ENCODE results near the gene RPS6KB2. TPM values are rescaled to one million over a fixed set of nuclear protein-coding genes. Genes with fewer than 3 reads are reported as not detected.
"Not testable (repeated sequence)": the region's sequence is repeated elsewhere in the genome, so short reads cannot be mapped to it uniquely, and the experiment has no call there.

The RPS6KB2 gene
- total RNA-seq, 1 donor from 2014 or later, result 53.8 TPM

GRCh38 chr11:67401495-67402191 is 26.7 kb upstream of the RPS6KB2 start, which contains the start of gene PPP1CA:
Gene PPP1CA, minus strand, starts transcription at chr11:67401858. Its CDS starts 76 bp downstream, at chr11:67401782.
- peak within 1 kb of the TSS; percentile 76 for H3K4me3 Mint-ChIP-seq (ENCODE audit: low read depth)
- peaks cover 2% of the 10 kb centered on the region for H3K36me3 Mint-ChIP-seq (ENCODE audit: insufficient read depth)
- H3K27me3 Mint-ChIP-seq, result no peaks in the 10 kb centered on the region
- peaks cover 6% of the 10 kb centered on the region for H3K4me1 Mint-ChIP-seq (ENCODE audit: low read depth)
- peak; percentile 75 for TF ChIP-seq CTCF (IDR thresholded peaks at IDR 0.05; ENCODE audit: unreplicated experiment)
- peak; percentile 83 for DNase-seq (ENCODE audit: low spot score, unreplicated experiment)
- peak within 1 kb of the TSS; percentile 33 for H3K27ac Mint-ChIP-seq
- H3K9me3 Mint-ChIP-seq (ENCODE audit: low read depth), result no peaks in the 10 kb centered on the region

GRCh38 chr11:67402192-67402839 is 26.0 kb upstream of the RPS6KB2 start:
- not testable (repeated sequence) for DNase-seq (ENCODE audit: low spot score, unreplicated experiment); H3K27ac Mint-ChIP-seq; H3K9me3 Mint-ChIP-seq (ENCODE audit: low read depth); H3K4me1 Mint-ChIP-seq (ENCODE audit: low read depth); H3K27me3 Mint-ChIP-seq; H3K36me3 Mint-ChIP-seq (ENCODE audit: insufficient read depth)
- peak overlapping the region; percentile 14 for H3K4me3 Mint-ChIP-seq (ENCODE audit: low read depth)

- H3K36me3 Mint-ChIP-seq (ENCODE audit: insufficient read depth); H3K27ac Mint-ChIP-seq; DNase-seq (ENCODE audit: low spot score, unreplicated experiment); H3K9me3 Mint-ChIP-seq (ENCODE audit: low read depth); H3K4me1 Mint-ChIP-seq (ENCODE audit: low read depth); H3K4me3 Mint-ChIP-seq (ENCODE audit: low read depth): not testable (repeated sequence)
- H3K27me3 Mint-ChIP-seq, result peaks cover 11% of the 10 kb centered on the region
Observed at GRCh38 chr11:67403085-67403484, 25.2 kb upstream of the RPS6KB2 start.

GRCh38 chr11:67404515-67405195 is 23.6 kb upstream of the RPS6KB2 start:
- H3K9me3 Mint-ChIP-seq (ENCODE audit: low read depth), result no peaks in the 10 kb centered on the region
- no peak for TF ChIP-seq CTCF (IDR thresholded peaks at IDR 0.05; ENCODE audit: unreplicated experiment)
- H3K27ac Mint-ChIP-seq, result no peak overlapping the region
- H3K4me3 Mint-ChIP-seq (ENCODE audit: low read depth), result no peak overlapping the region
- no peak for DNase-seq (ENCODE audit: low spot score, unreplicated experiment)
- peaks cover 15% of the 10 kb centered on the region for H3K27me3 Mint-ChIP-seq
- H3K4me1 Mint-ChIP-seq (ENCODE audit: low read depth), result peaks cover 6% of the 10 kb centered on the region
- no peaks in the 10 kb centered on the region for H3K36me3 Mint-ChIP-seq (ENCODE audit: insufficient read depth)

- no peak overlapping the region for H3K4me3 Mint-ChIP-seq (ENCODE audit: low read depth)
- H3K9me3 Mint-ChIP-seq (ENCODE audit: low read depth), result no peaks in the 10 kb centered on the region
- no peak for TF ChIP-seq CTCF (IDR thresholded peaks at IDR 0.05; ENCODE audit: unreplicated experiment)
- H3K27me3 Mint-ChIP-seq, result peaks cover 15% of the 10 kb centered on the region
- peaks cover 6% of the 10 kb centered on the region for H3K4me1 Mint-ChIP-seq (ENCODE audit: low read depth)
- H3K36me3 Mint-ChIP-seq (ENCODE audit: insufficient read depth), result no peaks in the 10 kb centered on the region
- no peak for DNase-seq (ENCODE audit: low spot score, unreplicated experiment)
- no peak overlapping the region for H3K27ac Mint-ChIP-seq
Observed at GRCh38 chr11:67405196-67405567, 23.1 kb upstream of the RPS6KB2 start.

GRCh38 chr11:67405688-67406339 is 22.5 kb upstream of the RPS6KB2 start:
- no peak for DNase-seq (ENCODE audit: low spot score, unreplicated experiment)
- H3K9me3 Mint-ChIP-seq (ENCODE audit: low read depth), result no peaks in the 10 kb centered on the region
- H3K27me3 Mint-ChIP-seq, result peaks cover 15% of the 10 kb centered on the region
- no peak overlapping the region for H3K27ac Mint-ChIP-seq
- H3K4me1 Mint-ChIP-seq (ENCODE audit: low read depth), result peaks cover 1% of the 10 kb centered on the region
- no peak overlapping the region for H3K4me3 Mint-ChIP-seq (ENCODE audit: low read depth)
- TF ChIP-seq CTCF (IDR thresholded peaks at IDR 0.05; ENCODE audit: unreplicated experiment), result no peak
- no peaks in the 10 kb centered on the region for H3K36me3 Mint-ChIP-seq (ENCODE audit: insufficient read depth)
